Epithelial cell of prostate (primary cell): ENCODE data around the gene KRT33B.
"Not testable (repeated sequence)": the region's sequence is repeated elsewhere in the genome, so short reads cannot be mapped to it uniquely, and the experiment has no call there.

Experiments used
- DNase-seq: peaks from one replicate; pipeline ENCODE4 v3.0.0-alpha.2; 2011; ENCODE audit warnings: low read depth, low spot score
- H3K27ac ChIP-seq: fragments of 450-650 bp; 2 replicates; pipeline ENCODE4 v1.5.1; 2017; ENCODE audit warnings: mild to moderate bottlenecking

Gene KRT33B

DNA sequence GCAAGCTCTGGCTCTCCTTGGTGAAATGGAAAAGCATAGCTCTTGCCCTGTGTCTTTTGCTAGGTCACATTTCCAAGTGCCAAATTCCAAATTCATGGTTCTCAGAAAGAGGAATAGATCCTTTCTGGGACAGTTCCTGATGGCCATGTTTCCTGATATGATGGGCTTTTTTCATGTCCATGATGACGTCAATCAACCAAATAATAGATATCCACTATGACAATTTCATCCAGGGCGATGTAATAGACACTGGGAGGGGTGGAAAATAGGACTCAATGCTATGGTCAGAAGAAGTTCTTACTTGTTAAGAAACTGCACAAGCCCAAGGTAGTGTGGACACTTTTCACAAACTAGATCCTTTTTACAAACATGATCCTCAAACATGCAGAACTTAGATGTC, 18.4 kb downstream of the KRT33B start:
- no peak overlapping the region for H3K27ac ChIP-seq
- no peak for DNase-seq

DNA sequence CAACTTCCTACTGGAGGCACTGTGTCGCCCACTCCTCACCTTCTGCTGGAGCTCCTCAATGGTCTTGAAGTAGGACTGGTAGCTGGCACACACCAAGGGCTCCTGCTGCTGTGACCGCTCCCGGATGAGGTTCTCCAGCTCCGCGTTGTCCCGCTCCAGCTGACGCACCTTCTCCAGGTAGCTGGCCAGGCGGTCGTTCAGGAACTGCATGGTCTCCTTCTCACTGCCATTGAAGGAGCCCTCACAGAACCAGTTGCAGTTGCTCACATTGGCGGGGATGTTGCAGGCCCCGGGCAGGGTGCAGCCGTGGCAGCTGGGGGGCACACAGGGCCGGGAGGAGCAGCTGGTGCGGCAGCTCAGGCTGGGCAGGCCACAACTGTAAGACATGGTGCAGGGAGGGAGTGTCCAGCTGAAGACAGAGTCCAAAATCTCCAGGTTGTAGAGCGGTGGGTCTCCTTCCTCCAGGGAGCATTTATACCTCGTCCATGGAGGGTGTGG, 19.2 kb downstream of the KRT33B start, which contains the start of gene KRT33A:
TSS of gene KRT33A (minus strand) at position 448 of the 498 bp plus-strand sequence. CDS start at position 387, 61 bp downstream.
- H3K27ac ChIP-seq, DNase-seq: not testable (repeated sequence)

DNA sequence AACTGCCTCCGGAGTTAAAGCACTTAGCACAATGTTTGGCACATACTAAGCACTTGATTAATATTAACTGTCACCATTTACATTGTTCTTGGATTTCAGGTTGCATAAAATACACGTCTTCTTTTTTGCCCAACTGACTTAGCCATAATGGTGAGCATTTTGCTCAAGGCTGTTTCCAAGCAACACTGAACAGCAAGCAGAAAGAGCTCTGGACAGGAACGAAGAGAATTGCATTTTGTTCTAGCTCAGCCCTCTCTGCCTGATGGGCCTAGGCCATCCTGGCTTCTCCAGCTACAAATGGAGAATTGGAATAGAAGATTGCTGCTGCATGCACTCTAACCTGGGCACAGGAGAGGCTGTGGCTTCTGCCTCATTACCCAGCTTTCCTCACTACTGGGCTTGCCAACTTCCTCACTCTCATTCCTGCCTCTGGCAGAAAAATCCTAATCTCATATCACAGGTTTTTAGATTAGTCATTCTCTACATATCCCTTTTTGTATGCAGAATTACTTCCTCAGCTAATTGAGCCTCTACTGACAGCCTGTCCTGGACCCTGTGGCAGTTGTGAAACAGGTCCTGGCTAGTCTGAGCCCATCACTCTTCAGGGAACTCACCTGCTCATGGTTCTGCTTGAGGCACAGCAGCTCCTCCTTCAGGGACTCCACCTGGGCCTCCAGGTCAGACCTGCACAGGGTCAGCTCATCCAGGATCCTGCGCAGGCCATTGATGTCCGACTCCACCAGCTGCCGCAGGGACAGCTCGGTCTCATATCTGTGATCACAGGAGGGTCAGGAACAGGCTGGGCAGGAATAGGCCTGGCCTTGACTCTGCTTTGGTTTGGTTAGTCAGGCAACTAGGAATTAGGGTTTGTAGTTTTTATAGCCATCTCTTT, 21.5 kb downstream of the KRT33B start:
- peak overlapping the region; percentile 45 for H3K27ac ChIP-seq
- no peak for DNase-seq

DNA sequence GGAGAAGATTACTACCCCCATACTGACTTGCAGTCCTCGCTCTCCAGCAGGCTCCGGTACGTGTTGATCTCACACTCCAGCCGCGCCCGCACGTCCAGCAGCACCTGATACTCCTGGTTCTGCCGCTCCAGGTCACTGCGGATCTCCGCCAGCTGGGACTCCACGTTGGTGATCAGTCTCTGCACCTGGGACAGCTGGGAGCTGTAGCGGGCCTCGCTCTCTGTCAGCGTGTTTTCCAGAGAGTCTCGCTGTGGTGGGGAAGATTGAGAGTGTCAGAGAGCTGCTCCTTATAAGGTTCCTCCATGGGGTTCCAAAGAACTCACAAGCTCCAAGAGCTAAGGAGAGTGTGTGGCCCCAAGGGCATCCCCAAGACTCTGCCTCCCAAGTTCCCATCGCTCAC, 23.2 kb downstream of the KRT33B start:
- not testable (repeated sequence) for DNase-seq, H3K27ac ChIP-seq

DNA sequence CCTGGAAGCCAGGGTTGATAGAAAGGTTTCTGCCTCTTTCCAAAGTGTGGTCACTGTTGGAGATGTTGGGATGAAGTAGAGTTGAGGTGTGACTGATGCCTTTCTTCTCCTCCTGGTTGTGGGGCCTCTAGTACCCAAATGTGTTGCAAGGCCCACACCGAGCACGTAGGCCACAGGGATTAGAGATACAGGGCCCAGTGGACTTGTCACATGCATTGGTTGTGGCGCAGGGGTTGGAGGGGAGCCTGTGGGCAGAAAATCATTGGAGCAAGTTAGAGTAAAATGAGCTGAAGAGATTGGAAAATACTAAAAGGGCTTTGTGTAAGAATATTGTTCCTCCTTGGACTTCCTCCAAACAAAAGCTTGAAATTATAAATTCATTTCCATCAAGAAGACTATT, 23.6 kb downstream of the KRT33B start:
- no peak overlapping the region for H3K27ac ChIP-seq
- DNase-seq = no peak

DNA sequence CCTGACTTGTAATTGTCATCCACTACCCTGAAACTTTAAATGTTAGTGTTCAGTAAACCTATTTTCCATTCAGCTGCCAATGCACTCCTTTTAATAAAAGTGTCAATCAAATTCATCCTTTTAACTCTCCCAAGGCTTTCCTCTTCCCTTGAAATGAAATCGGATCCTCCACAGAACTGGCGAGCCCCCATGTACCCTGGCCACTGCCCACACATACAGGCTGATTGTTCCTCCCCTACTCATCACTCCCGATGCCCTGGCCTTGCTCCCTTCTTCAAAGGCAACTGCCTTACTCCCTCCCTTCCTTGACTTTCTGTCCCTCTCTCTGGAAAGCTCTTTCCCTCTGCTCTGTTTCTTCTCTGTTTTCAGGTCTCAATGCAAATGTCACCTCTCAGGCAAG, 26.6 kb downstream of the KRT33B start:
- no peak overlapping the region for H3K27ac ChIP-seq
- no peak for DNase-seq

DNA sequence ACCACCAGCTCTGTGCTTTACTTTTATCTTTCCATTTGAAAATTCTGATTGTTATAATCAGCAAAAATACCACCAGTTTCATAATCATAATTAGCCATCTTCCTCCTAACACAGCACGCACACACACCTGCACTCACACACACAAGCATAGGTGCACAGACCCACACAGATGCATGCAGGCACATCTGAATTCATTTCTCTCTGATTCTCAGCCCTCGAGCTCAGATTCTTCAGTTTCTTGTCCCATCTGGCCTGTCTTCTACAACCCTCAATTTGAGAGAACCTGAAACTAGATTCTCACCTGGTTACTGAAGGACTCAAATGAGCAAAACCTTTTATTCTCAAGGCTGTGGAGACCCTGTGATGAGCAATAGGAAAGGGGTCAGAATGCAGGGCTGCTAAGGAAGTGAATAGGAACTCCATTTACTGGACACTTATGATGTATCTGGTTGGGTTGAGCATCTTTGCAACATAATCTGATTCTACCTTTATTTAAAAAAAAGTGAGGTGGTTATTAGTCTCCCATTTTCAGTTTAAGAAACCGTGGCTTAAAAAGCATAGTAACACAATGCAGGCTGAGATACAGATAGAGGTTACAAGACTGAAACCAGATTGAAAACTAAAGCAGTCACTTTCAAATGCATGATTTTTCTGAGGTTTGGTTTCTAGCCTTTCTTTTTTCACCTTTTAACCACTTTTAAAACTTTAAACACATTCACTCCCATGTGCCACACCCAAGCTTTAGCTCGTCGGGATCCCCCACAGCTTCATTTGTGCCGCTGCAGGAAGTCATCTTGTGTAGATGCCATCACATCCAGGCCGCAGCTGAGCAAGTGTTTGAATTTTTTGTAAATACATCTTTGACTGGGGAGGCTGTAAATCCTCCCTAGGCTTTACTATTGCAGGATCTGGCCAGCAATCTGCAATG, 28.4 kb downstream of the KRT33B start:
- DNase-seq = no peak
- H3K27ac ChIP-seq = no peak overlapping the region

DNA sequence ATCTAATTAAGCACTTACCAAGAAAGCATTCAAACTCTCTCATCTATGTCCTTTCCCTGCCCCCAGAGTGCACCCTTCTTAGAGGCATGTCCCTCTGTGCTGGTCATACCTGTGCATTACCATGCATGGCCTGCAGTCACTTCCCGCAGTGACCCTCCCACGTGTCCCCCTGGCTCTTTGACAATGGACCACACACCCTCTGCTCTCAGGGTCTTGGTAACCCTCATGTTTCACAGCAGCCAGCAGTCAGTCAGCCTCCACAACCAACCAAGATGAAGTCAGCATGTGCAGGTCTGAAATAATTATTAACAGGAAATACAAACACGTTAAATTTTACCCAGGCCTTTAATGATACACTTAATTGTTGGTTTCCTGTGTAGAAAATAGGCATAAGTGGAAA, 29.1 kb downstream of the KRT33B start:
- no peak for DNase-seq
- no peak overlapping the region for H3K27ac ChIP-seq

DNA sequence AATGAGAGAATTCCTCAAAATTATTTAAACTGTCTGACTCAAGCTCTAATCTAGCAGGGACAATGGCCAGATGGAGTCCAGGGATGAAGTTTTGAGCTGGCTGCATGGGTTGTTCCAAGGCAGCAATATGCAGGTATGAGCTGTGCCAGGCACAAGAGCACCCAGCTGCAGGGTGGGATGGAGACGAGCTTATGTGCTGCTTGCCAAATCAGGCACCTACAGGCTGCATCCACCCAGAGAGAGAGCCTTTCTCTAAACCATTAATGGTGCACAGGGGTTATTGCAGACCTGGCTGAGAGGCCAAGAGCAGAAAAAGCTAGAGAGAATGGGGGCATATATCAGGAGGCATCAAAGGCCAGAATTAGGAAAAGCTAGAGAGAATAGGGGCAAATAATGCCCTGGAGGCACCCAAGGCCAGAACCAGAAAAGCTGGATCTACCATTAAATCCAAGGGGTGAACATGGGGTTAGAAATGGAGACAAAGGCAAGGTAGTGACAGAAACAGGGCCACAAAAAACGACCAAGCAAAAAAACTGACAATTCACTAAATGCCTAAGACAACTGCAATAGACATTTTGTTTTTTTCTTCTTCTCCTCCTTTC, 29.9 kb downstream of the KRT33B start:
- DNase-seq = no peak
- H3K27ac ChIP-seq = peak overlapping the region; percentile 63

DNA sequence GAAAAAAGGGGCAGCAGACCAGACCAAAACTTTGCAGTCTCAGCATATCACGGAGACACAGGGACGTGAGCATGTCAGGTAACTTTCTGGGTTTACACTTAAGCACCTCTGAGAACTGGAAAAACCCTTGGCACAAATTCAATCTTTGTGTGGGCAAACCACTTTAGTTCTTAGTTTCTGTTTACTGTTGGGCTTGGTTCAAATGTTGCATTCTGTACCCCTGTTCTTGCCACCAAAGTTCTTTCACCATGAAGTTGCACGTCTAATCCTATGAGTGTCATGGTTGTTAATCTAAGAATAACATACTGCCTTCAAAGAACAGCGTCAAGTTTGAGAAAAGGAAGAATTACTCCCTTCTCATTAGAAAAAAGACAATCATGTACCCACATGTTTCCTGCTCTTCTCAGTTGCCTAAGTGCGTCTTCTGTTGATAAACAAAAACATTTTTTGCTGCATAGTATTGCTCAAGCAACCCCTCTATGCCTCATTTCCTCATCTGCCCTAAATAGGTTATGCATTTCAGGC, 30.6 kb downstream of the KRT33B start:
- peak; percentile 87 for DNase-seq
- H3K27ac ChIP-seq = peak overlapping the region; percentile 63

DNA sequence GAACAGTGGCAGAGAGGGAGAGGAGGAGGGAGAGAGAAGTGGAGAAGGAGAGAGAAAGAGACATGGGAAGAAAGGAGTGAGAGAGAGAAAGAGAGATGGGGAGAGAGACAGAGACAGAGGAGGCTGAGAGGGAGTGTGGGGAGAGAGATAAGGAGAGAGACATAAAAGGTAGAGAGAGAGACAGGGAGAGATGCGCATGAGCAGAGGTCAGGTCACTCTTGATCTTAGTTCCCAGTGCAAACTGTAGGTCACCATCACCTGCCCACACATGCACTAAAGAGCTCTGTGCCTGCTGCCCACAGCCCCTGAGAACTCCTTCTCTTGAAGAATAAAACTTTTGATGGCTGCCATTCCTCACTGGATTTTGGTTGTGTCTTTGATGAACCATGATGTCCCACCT, 33.9 kb downstream of the KRT33B start:
- DNase-seq = no peak
- H3K27ac ChIP-seq = no peak overlapping the region

DNA sequence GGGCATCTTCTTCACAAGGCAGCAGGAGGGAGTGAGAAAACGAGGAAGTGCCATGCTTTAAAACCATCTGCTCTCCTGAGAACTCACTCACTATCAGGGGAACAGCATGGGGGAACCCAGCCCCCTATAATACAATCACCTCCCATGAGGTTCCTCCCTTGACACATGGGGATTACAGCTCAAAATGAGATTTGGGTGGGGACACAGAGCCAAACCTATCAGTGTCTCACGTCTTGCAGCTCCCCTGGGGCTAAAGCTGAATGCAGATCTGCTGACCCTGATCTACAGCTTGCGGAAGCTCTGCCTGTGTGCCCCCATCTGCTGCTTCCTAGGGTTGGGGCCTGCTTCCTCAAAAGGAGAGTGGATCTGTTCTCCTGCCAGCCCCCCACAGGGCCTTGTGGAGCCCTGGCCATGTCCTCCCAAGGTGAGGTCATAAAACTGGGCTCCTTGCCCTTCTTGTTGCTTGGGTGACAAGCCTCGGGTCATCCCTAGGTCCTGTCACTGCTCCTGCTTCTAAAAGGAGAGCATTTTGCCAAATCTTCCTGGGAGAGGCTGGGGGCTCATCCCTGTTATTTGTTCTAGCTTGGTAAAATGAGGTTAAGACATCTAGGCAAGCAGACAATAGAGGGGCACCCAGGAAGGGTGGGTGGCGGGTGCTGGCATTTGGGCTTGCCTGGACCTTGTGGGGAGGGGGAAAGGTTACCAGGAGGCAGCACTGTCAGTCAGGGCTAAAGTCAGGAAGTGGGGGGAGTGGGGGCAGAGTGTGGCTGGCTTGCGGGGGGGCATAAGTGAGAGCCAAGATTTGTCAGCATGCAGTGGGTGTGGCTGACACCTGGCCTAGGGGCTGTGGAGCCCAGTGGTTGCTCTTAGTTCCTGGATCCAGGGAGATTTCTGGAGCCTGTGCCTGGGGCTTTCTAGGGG, 35.0 kb downstream of the KRT33B start:
- DNase-seq = no peak

DNA sequence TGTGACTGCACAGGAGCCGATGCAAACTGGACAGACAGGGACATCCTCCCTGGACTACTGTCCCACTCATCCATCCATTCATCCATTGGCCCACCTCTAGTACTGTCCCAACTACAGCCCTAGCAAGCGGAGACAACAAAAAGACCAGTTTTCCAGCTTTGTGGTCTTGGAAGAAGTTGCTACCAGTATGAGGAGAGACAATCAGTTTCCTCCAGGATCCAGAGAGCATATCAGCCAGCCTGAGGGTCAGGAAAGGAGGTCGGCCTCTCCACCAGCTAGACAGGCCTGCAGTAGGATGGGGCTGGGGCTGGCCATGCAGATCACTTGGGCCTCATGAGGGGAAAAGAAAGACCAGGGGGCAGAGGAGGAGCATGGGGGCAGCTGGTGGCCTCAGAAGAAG, 35.8 kb downstream of the KRT33B start:
- H3K27ac ChIP-seq = no peak overlapping the region
- no peak for DNase-seq

More for the DNA sequence above, 35.0 kb downstream of the KRT33B start:
- H3K27ac ChIP-seq = no peak overlapping the region

DNA sequence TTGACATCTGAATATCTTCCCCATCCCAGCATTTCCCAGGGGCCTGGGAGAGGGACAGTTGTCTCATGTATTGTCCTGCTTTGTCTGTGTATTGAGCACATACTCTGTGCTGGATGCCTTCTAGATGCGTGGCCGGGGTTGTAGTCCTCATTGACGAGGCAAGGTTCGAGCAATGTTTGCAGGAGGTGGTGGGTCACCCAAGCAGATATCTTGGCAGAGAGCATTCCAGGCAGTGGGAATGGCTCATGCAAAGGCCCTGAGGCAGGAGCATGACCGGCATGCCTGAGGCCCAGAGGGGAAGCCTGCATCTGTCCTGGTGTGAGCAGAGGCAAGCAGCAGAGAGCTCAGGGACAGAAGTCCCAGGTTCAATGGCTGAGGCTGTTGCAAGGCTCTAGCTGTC, 36.5 kb downstream of the KRT33B start:
- DNase-seq = no peak
- no peak overlapping the region for H3K27ac ChIP-seq

DNA sequence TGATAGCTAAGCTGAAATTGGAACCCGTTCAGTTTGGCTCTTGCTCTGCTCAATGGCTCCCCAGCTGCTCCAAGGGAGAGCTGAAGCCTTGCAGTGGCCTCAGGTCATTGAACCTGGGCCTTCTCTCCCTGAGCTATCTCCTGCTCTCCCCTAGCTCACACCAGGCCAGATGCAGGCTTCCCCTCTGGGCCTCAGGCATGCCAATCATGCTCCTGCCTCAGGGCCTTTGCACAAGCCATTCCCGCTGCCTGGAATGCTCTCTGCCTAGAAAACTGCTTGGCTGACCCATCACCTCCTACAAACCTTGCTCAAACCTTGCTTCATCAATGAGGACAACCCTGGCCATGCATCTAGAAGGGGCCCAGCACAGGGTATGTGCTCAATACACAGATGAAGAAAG, 37.4 kb downstream of the KRT33B start:
- H3K27ac ChIP-seq = no peak overlapping the region
- no peak for DNase-seq

DNA sequence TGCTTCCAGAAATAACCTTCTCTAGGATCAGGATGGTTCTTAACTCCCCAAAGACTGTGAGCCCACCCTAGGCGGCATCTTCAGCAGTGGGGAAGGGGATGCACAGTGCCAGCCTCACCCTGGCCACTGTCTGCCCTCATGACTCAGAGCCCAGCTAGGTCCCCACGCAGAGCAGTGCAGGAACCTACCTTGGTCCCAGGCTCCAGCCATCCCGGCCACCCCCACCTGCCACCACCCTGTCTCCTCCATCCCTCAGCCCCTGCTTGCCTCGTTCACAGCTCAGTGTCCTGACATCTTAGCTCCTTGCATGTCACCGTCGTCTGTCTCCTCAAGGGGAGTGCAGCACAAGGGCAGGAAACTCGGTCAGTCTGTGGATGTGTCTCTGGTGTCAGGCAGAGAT, 38.0 kb downstream of the KRT33B start:
- H3K27ac ChIP-seq = no peak overlapping the region
- no peak for DNase-seq

DNA sequence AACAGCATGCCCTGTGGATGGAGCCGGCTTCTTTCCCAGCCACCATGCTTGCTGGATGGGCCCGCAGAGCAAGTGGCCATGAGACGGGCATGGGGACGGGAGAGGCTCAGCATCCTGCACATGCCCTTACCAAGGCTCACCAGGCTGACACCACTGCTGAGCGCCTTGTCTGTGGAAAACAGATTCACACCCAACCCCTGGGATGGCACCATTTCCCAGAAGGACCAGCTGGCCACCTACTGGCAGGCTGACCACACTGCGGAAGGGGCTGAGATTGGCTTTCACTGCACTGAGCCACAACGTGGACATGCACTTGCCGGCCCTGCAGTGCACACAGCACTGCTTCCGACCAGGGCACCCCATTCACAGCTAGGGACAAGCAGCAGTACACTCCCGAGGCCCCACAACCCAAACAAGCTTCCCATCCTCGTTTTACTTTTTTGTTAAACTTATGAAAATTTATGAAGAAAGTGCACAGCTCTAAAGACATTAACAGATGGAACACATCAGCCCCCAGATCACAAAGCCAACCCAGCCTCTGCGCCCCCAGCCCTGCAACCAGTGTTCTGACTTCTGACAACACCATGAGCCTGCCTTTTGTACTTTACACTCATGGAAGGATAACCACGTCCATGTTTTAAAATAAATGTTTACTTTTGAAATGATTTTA, 40.2 kb downstream of the KRT33B start:
- no peak overlapping the region for H3K27ac ChIP-seq
- DNase-seq = no peak

DNA sequence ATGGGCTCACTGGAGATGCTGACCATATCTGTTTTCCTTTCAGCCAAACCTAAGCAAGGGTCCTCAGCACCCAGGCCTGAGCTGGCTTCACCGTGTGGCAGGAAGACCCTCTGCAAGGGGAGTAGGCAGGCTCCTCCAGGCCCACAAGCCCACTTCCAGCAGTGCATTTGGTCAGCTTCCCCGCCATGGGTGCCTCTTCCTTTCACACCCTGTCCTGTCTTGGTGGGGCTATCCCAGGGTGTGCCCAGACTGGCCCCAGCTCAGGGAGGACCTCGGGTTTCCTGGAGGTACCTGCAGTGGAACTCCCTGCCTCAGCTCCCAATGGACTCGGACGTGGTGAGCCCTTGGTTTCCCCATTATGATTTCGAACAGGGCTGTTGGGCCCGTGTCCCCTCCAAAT, 41.4 kb downstream of the KRT33B start:
- no peak for DNase-seq

More for the DNA sequence above, 41.4 kb downstream of the KRT33B start:
- H3K27ac ChIP-seq = no peak overlapping the region
